Activated naive CD4-positive, alpha-beta T cell treated with anti-CD3 and anti-CD28 coated beads, Interleukin-2, amount 10 ng/mL, durations not matched to agents 7 days and 5 days (primary cell): ENCODE results near the gene PRPF8.
A peak's percentile ranks its signal among the peaks of the same experiment; 100 is the strongest.

Experiments
- CTCF ChIA-PET: fragments of 350-600 bp; sonication (Branson Sonifier 250); formaldehyde crosslinking; loops from one replicate; lab custom pipeline; 2021; ENCODE audit warnings: antibody characterized with exemption; lab: Charles Lee
- DNase-seq: peaks from one replicate; pipeline ENCODE4 v3.0.0-alpha.2; 2020
- H3K27ac Mint-ChIP-seq: one replicate; pipeline ENCODE4 v1.8.0; 2021; ENCODE audit warnings: mild to moderate bottlenecking, moderate library complexity, mixed read lengths
- H3K27me3 Mint-ChIP-seq: one replicate; pipeline ENCODE4 v1.8.0; 2021; ENCODE audit warnings: mild to moderate bottlenecking, mixed read lengths
- H3K36me3 Mint-ChIP-seq: one replicate; pipeline ENCODE4 v1.8.0; 2021; ENCODE audit warnings: mixed read lengths
- H3K4me1 Mint-ChIP-seq: one replicate; pipeline ENCODE4 v1.8.0; 2021; ENCODE audit warnings: mixed read lengths
- H3K4me3 Mint-ChIP-seq: one replicate; pipeline ENCODE4 v1.8.0; 2021; ENCODE audit warnings: mild to moderate bottlenecking, moderate library complexity, mixed read lengths
- H3K9me3 Mint-ChIP-seq: one replicate; pipeline ENCODE4 v1.8.0; 2021; ENCODE audit warnings: mixed read lengths

The PRPF8 gene

GRCh38 chr17:1648963-1649843 is 35.5 kb downstream of the PRPF8 start:
- peak; percentile 96 for DNase-seq
- H3K4me3 Mint-ChIP-seq = peak overlapping the region; percentile 69
- H3K4me1 Mint-ChIP-seq = peaks cover 35% of the 10 kb centered on the region
- peaks cover 33% of the 10 kb centered on the region for H3K27me3 Mint-ChIP-seq
- H3K9me3 Mint-ChIP-seq = no peaks in the 10 kb centered on the region
- CTCF ChIA-PET = interaction anchor here (0.6 to 2.7 kb wide), 14 partner anchors 11 to 376 kb away, joined by 3 to 19 read pairs (median 4); partner anchors contain the start of genes SLC43A2 and YWHAE
- peaks cover 28% of the 10 kb centered on the region for H3K36me3 Mint-ChIP-seq
- peak overlapping the region; percentile 76 for H3K27ac Mint-ChIP-seq

DNA sequence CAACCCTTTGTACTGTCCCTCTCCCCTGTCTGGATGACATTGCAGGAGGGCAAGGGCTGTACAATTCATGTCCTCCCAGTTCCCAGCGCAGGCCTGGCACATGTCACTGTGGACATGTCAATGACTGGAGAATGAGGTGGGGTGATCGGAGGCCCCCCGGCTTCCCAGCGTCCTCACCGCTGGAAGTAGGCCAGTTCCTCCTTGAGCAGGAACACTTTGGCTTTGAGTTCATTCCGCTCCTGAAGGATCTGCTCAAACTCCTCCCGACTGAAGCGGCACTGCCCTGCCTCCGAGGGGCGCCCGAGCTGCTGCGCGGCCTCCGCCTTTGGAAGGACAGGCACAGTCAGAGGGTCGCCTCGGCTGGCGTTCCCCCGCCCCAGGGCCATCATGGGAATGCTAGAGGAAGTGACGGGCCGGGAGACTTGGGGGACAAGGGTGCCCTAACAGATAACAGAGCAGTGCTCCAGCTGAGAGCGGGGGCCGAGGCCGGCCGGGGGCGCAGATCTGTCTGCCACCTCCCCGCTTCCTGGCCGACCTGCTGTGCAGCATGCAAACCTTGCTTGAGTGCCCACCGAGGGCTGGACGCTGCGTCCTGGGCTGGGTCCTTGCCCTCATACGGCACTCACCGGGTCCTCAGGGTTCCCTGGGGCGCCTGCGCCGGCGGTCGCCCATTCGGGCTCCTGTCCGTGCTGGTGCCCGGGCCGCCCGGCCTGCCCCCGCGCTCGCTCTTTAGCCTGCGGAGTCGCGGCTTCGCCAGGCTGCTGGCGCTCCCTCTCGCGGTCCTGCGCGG is 36.3 kb downstream of the PRPF8 start:
- H3K36me3 Mint-ChIP-seq = peaks cover 20% of the 10 kb centered on the region
- peaks cover 38% of the 10 kb centered on the region for H3K27me3 Mint-ChIP-seq

GRCh38 chr17:1647802-1648171 is 36.9 kb downstream of the PRPF8 start:
- peaks cover 38% of the 10 kb centered on the region for H3K27me3 Mint-ChIP-seq
- H3K4me3 Mint-ChIP-seq = peak overlapping the region; percentile 60
- CTCF ChIA-PET = interaction anchor here (1.1 to 2.7 kb wide), 9 partner anchors 12 to 378 kb away, joined by 3 to 19 read pairs (median 4); partner anchors contain the start of genes SLC43A2 and YWHAE
- H3K9me3 Mint-ChIP-seq = no peaks in the 10 kb centered on the region
- no peak overlapping the region for H3K27ac Mint-ChIP-seq
- peaks cover 39% of the 10 kb centered on the region for H3K4me1 Mint-ChIP-seq
- H3K36me3 Mint-ChIP-seq = peaks cover 14% of the 10 kb centered on the region
- DNase-seq = no peak

More for the DNA sequence above, 36.3 kb downstream of the PRPF8 start:
- H3K4me1 Mint-ChIP-seq = peaks cover 39% of the 10 kb centered on the region
- peak overlapping the region; percentile 68 for H3K27ac Mint-ChIP-seq
- no peaks in the 10 kb centered on the region for H3K9me3 Mint-ChIP-seq
- CTCF ChIA-PET = interaction anchor here (1.0 to 2.7 kb wide), 11 partner anchors 12 to 377 kb away, joined by 3 to 19 read pairs (median 4); partner anchors contain the start of genes SLC43A2 and YWHAE
- no peak for DNase-seq
- H3K4me3 Mint-ChIP-seq = peak overlapping the region; percentile 69

DNA sequence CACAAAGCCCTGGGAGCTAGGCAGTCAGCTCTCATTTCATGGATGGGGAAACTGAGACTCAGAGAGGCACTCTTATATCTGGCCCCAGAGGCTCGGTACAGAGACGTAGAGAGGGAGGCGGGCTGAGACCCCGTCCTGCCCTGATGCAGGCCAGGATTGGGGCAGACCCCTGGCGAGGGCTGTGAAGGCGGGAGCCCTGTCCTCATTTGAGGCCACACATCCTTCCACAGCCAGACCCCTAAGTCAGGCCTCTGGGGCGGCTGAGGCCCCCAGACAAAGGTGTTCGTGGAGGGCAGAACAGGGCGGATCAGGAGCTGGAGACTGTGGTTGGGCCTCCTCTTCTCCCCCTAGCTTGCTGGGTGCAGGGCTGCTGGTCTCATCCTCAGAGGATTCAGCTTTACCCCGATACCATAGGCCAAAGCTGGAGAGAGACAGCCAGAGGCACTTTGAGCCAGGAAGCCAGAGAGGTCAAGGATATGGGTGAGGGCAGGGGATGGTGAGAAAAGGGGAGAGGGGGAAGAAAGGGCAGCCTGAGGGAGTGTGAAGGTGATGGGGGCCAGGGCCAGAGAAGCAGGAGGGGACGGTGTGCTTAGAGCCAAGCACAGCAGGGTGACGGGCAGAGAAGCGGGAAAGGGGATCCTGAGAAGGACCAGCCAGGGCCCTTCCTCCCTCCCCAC is 38.3 kb downstream of the PRPF8 start:
- Mint-ChIP-seq H3K27ac (peak overlapping the region; percentile 50), H3K4me1 (peaks cover 42% of the 10 kb centered on the region), H3K36me3 (peaks cover 7% of the 10 kb centered on the region), H3K27me3 (peaks cover 38% of the 10 kb centered on the region), H3K9me3 (no peaks in the 10 kb centered on the region), H3K4me3 (no peak overlapping the region)
- DNase-seq = no peak
- CTCF ChIA-PET = interaction anchor here (0.6 kb wide), 1 partner anchor 72 kb away, joined by 3 read pairs; no protein-coding TSS in a partner anchor

- H3K27me3 Mint-ChIP-seq = peaks cover 38% of the 10 kb centered on the region
- H3K4me3 Mint-ChIP-seq = peak within 1 kb of the TSS; percentile 75
- DNase-seq = no peak
- H3K36me3 Mint-ChIP-seq = peaks cover under 1% of the 10 kb centered on the region
- peak within 1 kb of the TSS; percentile 50 for H3K27ac Mint-ChIP-seq
- no peaks in the 10 kb centered on the region for H3K9me3 Mint-ChIP-seq
- CTCF ChIA-PET = interaction anchor here (0.6 to 1.7 kb wide), 2 partner anchors 71 kb away, joined by 3 to 4 read pairs; no protein-coding TSS in a partner anchor
- H3K4me1 Mint-ChIP-seq = peaks cover 42% of the 10 kb centered on the region
These were observed 39.2 kb downstream of the PRPF8 start, which contains the start of gene SCARF1 for GRCh38 chr17:1645207-1646171. Gene SCARF1 (minus strand): TSS chr17:1645732. CDS start chr17:1645697, 35 bp downstream.

GRCh38 chr17:1644493-1645206 is 40.0 kb downstream of the PRPF8 start:
- Mint-ChIP-seq H3K4me3 (peak overlapping the region; percentile 75), H3K36me3 (no peaks in the 10 kb centered on the region), H3K4me1 (peaks cover 34% of the 10 kb centered on the region), H3K27me3 (peaks cover 38% of the 10 kb centered on the region), H3K9me3 (no peaks in the 10 kb centered on the region), H3K27ac (peak overlapping the region; percentile 83)
- CTCF ChIA-PET = interaction anchor here (1.7 kb wide), 1 partner anchor 70 kb away, joined by 4 read pairs; no protein-coding TSS in a partner anchor
- DNase-seq = peak; percentile 53

DNA sequence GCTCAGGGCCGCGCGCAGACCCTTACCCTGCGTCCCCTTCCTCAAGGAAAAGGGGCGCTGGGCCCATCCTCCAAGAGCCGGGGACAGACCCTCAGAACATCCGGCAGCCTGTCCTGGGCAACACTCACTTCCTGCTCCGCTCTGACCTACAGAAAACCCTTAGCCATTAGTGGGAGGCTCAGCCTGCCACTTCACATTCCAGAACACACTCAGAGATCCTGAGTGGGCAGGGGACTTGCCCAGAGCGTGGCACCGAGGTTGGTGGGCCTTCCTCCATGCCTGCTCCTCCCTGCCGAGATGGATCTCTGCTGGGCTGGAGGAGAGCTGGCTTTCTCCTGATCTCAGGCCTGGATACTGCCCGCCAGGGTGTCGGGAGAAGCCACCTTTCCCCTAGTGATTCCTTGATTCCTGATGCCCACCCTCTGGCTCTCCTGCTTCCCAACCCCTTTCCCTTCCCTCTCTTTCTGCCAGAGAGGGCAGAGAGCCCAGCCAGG is 40.6 kb downstream of the PRPF8 start:
- Mint-ChIP-seq H3K4me1 (peaks cover 34% of the 10 kb centered on the region), H3K27me3 (peaks cover 38% of the 10 kb centered on the region), H3K27ac (peak overlapping the region; percentile 83), H3K36me3 (no peaks in the 10 kb centered on the region), H3K4me3 (peak overlapping the region; percentile 75), H3K9me3 (no peaks in the 10 kb centered on the region)
- no peak for DNase-seq
- CTCF ChIA-PET = interaction anchor here (1.7 kb wide), 1 partner anchor 70 kb away, joined by 4 read pairs; no protein-coding TSS in a partner anchor

GRCh38 chr17:1643293-1643998 is 41.2 kb downstream of the PRPF8 start:
- H3K4me3 Mint-ChIP-seq = peak overlapping the region; percentile 75
- DNase-seq = peak; percentile 79

GRCh38 chr17:1641065-1641403 is 43.6 kb downstream of the PRPF8 start:
- Mint-ChIP-seq H3K9me3 (no peaks in the 10 kb centered on the region), H3K27ac (no peak overlapping the region), H3K36me3 (no peaks in the 10 kb centered on the region), H3K4me1 (peaks cover 25% of the 10 kb centered on the region), H3K4me3 (no peak overlapping the region), H3K27me3 (peaks cover 23% of the 10 kb centered on the region)
- DNase-seq = no peak
- CTCF ChIA-PET = no interaction called here

More at GRCh38 chr17:1643293-1643998, 41.2 kb downstream of the PRPF8 start:
- Mint-ChIP-seq H3K27ac (no peak overlapping the region), H3K9me3 (no peaks in the 10 kb centered on the region), H3K27me3 (peaks cover 33% of the 10 kb centered on the region), H3K36me3 (no peaks in the 10 kb centered on the region), H3K4me1 (peaks cover 34% of the 10 kb centered on the region)
- CTCF ChIA-PET = interaction anchor here (1.7 kb wide), 1 partner anchor 69 kb away, joined by 4 read pairs; no protein-coding TSS in a partner anchor

- CTCF ChIA-PET = interaction anchor here (1.5 kb wide), 1 partner anchor 10 kb away, joined by 5 read pairs; no protein-coding TSS in a partner anchor
These were observed 44.2 kb downstream of the PRPF8 start for GRCh38 chr17:1640329-1641064.

More at GRCh38 chr17:1640329-1641064, 44.2 kb downstream of the PRPF8 start:
- Mint-ChIP-seq H3K36me3 (no peaks in the 10 kb centered on the region), H3K9me3 (no peaks in the 10 kb centered on the region), H3K27ac (no peak overlapping the region), H3K4me1 (peaks cover 19% of the 10 kb centered on the region), H3K4me3 (no peak overlapping the region), H3K27me3 (peaks cover 17% of the 10 kb centered on the region)
- DNase-seq = no peak
